ENCODE data around the gene NRARP. TPM values are rescaled to one million over a fixed set of nuclear protein-coding genes. Genes with fewer than 3 reads are reported as not detected.

NRARP gene
- total RNA-seq, 2 experiments from 2014 or later = 6.9 to 8.9 TPM

GRCh38 chr9:137298401-137299202, 3.5 kb downstream of the NRARP start:
- Histone ChIP-seq H3K9me2 (ENCODE audit: insufficient read depth, low read length) (no peaks in the 10 kb centered on the region), H3K4me1 (ENCODE audit: insufficient read depth, low read length, poor library complexity, severe bottlenecking) (peaks cover 49% of the 10 kb centered on the region), H2AFZ (ENCODE audit: low read length) (no peak overlapping the region), H3K4me3 (ENCODE audit: low read depth, low read length, poor library complexity, severe bottlenecking) (no peak overlapping the region), H3K27ac (ENCODE audit: low read depth, low read length, poor library complexity, severe bottlenecking) (no peak overlapping the region), H3K4me2 (ENCODE audit: low read length) (no peak overlapping the region), H4K20me1 (ENCODE audit: insufficient read depth, low read length) (no peaks in the 10 kb centered on the region), H3K36me3 (ENCODE audit: insufficient read depth, low read length) (no peaks in the 10 kb centered on the region), H3K9me3 (ENCODE audit: low read length) (no peaks in the 10 kb centered on the region; the same call in 1 of the 2 replicates), H3K79me2 (ENCODE audit: insufficient read depth, low read depth, low read length) (no peaks in the 10 kb centered on the region)
- ChIA-PET POLR2A (no interaction called here), CTCF (ENCODE audit: unreplicated experiment) (no interaction called here)
- intact Hi-C loops (cut with micrococcal nuclease; ENCODE audit: unreplicated experiment) = no loop called here
- no peak for DNase-seq (ENCODE audit: low spot score)
- no TSS peak for BruUV-seq (replicated peaks)
- no peak for TF ChIP-seq CTCF (conservative IDR thresholded peaks at IDR 0.05; ENCODE audit: low read length)
- TF ChIP-seq EZH2phosphoT487 (IDR thresholded peaks at IDR 0.05; ENCODE audit: borderline replicate concordance, low read depth, low read length) = no peak

GRCh38 chr9:137297966-137298365, 4.1 kb downstream of the NRARP start:
- Histone ChIP-seq H3K79me2 (ENCODE audit: insufficient read depth, low read depth, low read length) (no peaks in the 10 kb centered on the region), H3K36me3 (ENCODE audit: insufficient read depth, low read length) (no peaks in the 10 kb centered on the region), H3K27ac (ENCODE audit: low read depth, low read length, poor library complexity, severe bottlenecking) (no peak overlapping the region), H3K4me1 (ENCODE audit: insufficient read depth, low read length, poor library complexity, severe bottlenecking) (peaks cover 49% of the 10 kb centered on the region), H2AFZ (ENCODE audit: low read length) (no peak overlapping the region), H3K4me2 (ENCODE audit: low read length) (no peak overlapping the region), H3K9me2 (ENCODE audit: insufficient read depth, low read length) (no peaks in the 10 kb centered on the region), H4K20me1 (ENCODE audit: insufficient read depth, low read length) (no peaks in the 10 kb centered on the region), H3K9me3 (ENCODE audit: low read length) (no peaks in the 10 kb centered on the region; the same call in 1 of the 2 replicates), H3K4me3 (ENCODE audit: low read depth, low read length, poor library complexity, severe bottlenecking) (no peak overlapping the region)
- POLR2A ChIA-PET = no interaction called here
- CTCF ChIA-PET (ENCODE audit: unreplicated experiment) = no interaction called here
- no peak for DNase-seq (ENCODE audit: low spot score)
- BruUV-seq (replicated peaks) = no TSS peak
- no peak for TF ChIP-seq CTCF (conservative IDR thresholded peaks at IDR 0.05; ENCODE audit: low read length)
- TF ChIP-seq EZH2phosphoT487 (IDR thresholded peaks at IDR 0.05; ENCODE audit: borderline replicate concordance, low read depth, low read length) = no peak
- intact Hi-C loops (cut with micrococcal nuclease; ENCODE audit: unreplicated experiment) = no loop called here
